Vagina (tissue), 2 donors: ENCODE measurements around the gene ERICH4.

ENCODE experiments used
- CTCF ChIP-seq, 3 experiments: fragments of 450-650 bp in 2 of 3; fragments of 200-600 bp in 1 of 3; sonication (generic) in 1 of 3; IDR thresholded peaks; one replicate each; pipeline ENCODE4 v1.5.1; 2017 to 2019; ENCODE audit warnings: antibody characterized with exemption in 3 of 3, mild to moderate bottlenecking in 2 of 3, moderate library complexity in 2 of 3
- POLR2A ChIP-seq, 2 donors: fragments of 450-650 bp; IDR thresholded peaks; one replicate each; pipeline ENCODE4 v1.6.1; 2017; ENCODE audit warnings: antibody characterized with exemption in 2 of 2, mild to moderate bottlenecking in 2 of 2, moderate library complexity in 2 of 2
- POLR2AphosphoS5 ChIP-seq, 2 donors: sonication (generic); formaldehyde crosslinking; IDR thresholded peaks; one replicate each; pipeline ENCODE4 v1.9.0; 2017; ENCODE audit warnings: antibody characterized with exemption in 2 of 2, mild to moderate bottlenecking in 2 of 2, low read depth in 1 of 2; ENCODE audit not compliant: insufficient read depth in 1 of 2

GRCh38 chr19:41457241-41457640 is 14.3 kb downstream of the ERICH4 start:
- no peak for TF ChIP-seq CTCF (IDR thresholded peaks at IDR 0.05)
- no peak for TF ChIP-seq POLR2AphosphoS5 (IDR thresholded peaks at IDR 0.05; ENCODE audit: insufficient read depth in 1 of 2, low read depth in 1 of 2)
- no peak for TF ChIP-seq POLR2A (IDR thresholded peaks at IDR 0.05)
